ENCODE measurements around the gene OR2K2.

Gene OR2K2

GRCh38 chr9:111330124-111330523 is at the start of gene OR2K2:
OR2K2 (minus strand) TSS chr9:111330224; CDS start chr9:111328433, 1,791 bp downstream.
- no peak within 1 kb of the TSS for H3K9ac ChIP-seq (ENCODE audit: low read depth, low read length)
- no peaks in the 10 kb centered on the region for H3K36me3 ChIP-seq (ENCODE audit: insufficient read depth, low read depth, low read length)
- no peaks in the 10 kb centered on the region for H3K9me3 ChIP-seq (ENCODE audit: insufficient read depth, low read depth, low read length)
- no peaks in the 10 kb centered on the region for H3K27me3 ChIP-seq (ENCODE audit: insufficient read depth, low read length)
- H3K27ac ChIP-seq (ENCODE audit: low read length): no peak within 1 kb of the TSS
- no peaks in the 10 kb centered on the region; the same call in 1 of the 2 replicates for H3K4me1 ChIP-seq (ENCODE audit: insufficient read depth, low read length)
- H3K4me3 ChIP-seq (ENCODE audit: low read length): no peak within 1 kb of the TSS

DNA sequence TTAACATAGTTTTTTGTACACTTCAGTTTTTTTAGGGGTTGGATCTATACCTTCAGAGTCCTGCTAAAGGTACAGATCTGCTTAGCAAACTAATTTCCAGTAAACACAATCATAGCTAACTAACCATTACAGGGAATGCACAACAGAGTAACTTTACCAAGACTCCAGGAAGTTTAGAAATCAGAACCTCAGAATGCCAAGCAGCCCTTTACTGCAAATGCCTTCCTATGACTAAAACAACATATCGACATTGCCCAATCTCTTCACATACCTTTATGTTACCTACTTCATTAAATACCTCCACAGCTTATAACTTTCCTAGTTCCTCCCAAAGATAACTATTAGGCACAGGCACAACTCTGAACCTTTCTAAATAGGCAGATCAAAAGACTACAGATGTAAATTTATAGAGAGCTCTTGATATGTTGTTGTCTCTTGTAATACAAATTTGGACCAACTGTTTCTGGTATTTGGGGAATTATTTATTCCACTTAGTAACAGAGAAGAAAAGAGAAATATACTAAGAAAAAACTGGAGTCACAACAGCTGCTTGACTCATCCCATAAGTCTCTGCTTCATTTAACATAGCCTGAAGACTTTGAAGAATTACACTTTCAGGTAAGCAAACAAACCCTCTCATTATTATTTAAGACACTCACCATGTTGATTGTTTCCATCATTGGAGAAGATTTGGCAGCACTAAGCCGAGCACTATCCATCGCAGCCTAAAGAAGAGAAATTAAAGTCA is 46.0 kb upstream of the OR2K2 start:
- Histone ChIP-seq H3K27me3 (ENCODE audit: insufficient read depth, low read length) (no peaks in the 10 kb centered on the region), H3K9me3 (ENCODE audit: insufficient read depth, low read depth, low read length) (no peaks in the 10 kb centered on the region), H3K4me1 (ENCODE audit: insufficient read depth, low read length) (no peaks in the 10 kb centered on the region), H3K36me3 (ENCODE audit: insufficient read depth, low read depth, low read length) (peaks cover 91% of the 10 kb centered on the region), H3K27ac (ENCODE audit: low read length) (no peak overlapping the region), H3K9ac (ENCODE audit: low read depth, low read length) (no peak overlapping the region), H3K4me3 (ENCODE audit: low read length) (no peak overlapping the region)

GRCh38 chr9:111375062-111375461 is 45.0 kb upstream of the OR2K2 start:
- H3K27me3 ChIP-seq (ENCODE audit: insufficient read depth, low read length): no peaks in the 10 kb centered on the region
- H3K9me3 ChIP-seq (ENCODE audit: insufficient read depth, low read depth, low read length): no peaks in the 10 kb centered on the region
- H3K4me3 ChIP-seq (ENCODE audit: low read length): no peak overlapping the region
- no peaks in the 10 kb centered on the region for H3K4me1 ChIP-seq (ENCODE audit: insufficient read depth, low read length)
- no peak overlapping the region for H3K9ac ChIP-seq (ENCODE audit: low read depth, low read length)
- H3K27ac ChIP-seq (ENCODE audit: low read length): no peak overlapping the region
- H3K36me3 ChIP-seq (ENCODE audit: insufficient read depth, low read depth, low read length): peaks cover 92% of the 10 kb centered on the region

GRCh38 chr9:111372297-111372696 is 42.3 kb upstream of the OR2K2 start:
- H3K4me1 ChIP-seq (ENCODE audit: insufficient read depth, low read length): no peaks in the 10 kb centered on the region
- peaks cover 96% of the 10 kb centered on the region for H3K36me3 ChIP-seq (ENCODE audit: insufficient read depth, low read depth, low read length)
- no peak overlapping the region for H3K4me3 ChIP-seq (ENCODE audit: low read length)
- H3K27me3 ChIP-seq (ENCODE audit: insufficient read depth, low read length): no peaks in the 10 kb centered on the region
- H3K27ac ChIP-seq (ENCODE audit: low read length): no peak overlapping the region
- H3K9ac ChIP-seq (ENCODE audit: low read depth, low read length): no peak overlapping the region
- H3K9me3 ChIP-seq (ENCODE audit: insufficient read depth, low read depth, low read length): no peaks in the 10 kb centered on the region

DNA sequence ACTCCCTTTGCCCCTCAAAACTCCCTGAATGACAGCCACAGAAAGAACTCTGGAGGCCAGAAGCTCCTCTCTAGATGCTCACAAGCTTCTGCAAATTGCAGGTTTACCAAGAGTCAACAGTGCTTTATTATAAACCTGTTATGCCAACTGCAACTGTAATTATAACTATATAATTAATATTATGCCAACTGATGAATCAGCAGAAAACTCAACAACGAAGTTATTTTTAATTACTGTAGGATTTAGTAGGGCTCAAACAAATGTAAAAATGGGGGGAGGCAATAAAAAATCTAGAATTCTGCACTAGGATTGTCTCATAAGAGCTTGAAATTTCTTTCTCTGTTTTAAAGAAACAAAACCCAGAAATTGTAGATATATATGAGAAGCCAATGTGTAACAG is 37.0 kb upstream of the OR2K2 start:
- H3K27ac ChIP-seq (ENCODE audit: low read length): no peak overlapping the region
- no peak overlapping the region for H3K4me3 ChIP-seq (ENCODE audit: low read length)
- H3K27me3 ChIP-seq (ENCODE audit: insufficient read depth, low read length): no peaks in the 10 kb centered on the region
- no peaks in the 10 kb centered on the region for H3K9me3 ChIP-seq (ENCODE audit: insufficient read depth, low read depth, low read length)
- H3K36me3 ChIP-seq (ENCODE audit: insufficient read depth, low read depth, low read length): peaks cover 95% of the 10 kb centered on the region
- H3K4me1 ChIP-seq (ENCODE audit: insufficient read depth, low read length): no peaks in the 10 kb centered on the region
- no peak overlapping the region for H3K9ac ChIP-seq (ENCODE audit: low read depth, low read length)

GRCh38 chr9:111362526-111362925 is 32.5 kb upstream of the OR2K2 start:
- H3K9ac ChIP-seq (ENCODE audit: low read depth, low read length): no peak overlapping the region
- H3K4me1 ChIP-seq (ENCODE audit: insufficient read depth, low read length): no peaks in the 10 kb centered on the region
- no peaks in the 10 kb centered on the region for H3K27me3 ChIP-seq (ENCODE audit: insufficient read depth, low read length)
- H3K9me3 ChIP-seq (ENCODE audit: insufficient read depth, low read depth, low read length): no peaks in the 10 kb centered on the region
- H3K36me3 ChIP-seq (ENCODE audit: insufficient read depth, low read depth, low read length): peaks cover 64% of the 10 kb centered on the region
- H3K27ac ChIP-seq (ENCODE audit: low read length): no peak overlapping the region
- no peak overlapping the region for H3K4me3 ChIP-seq (ENCODE audit: low read length)

- H3K36me3 ChIP-seq (ENCODE audit: insufficient read depth, low read depth, low read length): peaks cover 47% of the 10 kb centered on the region
- H3K9ac ChIP-seq (ENCODE audit: low read depth, low read length): no peak overlapping the region
- no peaks in the 10 kb centered on the region for H3K27me3 ChIP-seq (ENCODE audit: insufficient read depth, low read length)
- H3K4me3 ChIP-seq (ENCODE audit: low read length): no peak overlapping the region
- H3K4me1 ChIP-seq (ENCODE audit: insufficient read depth, low read length): 0 out of 2 replicates have a peak, but pooled peaks cover 5% of the 10 kb centered on the region
- no peak overlapping the region for H3K27ac ChIP-seq (ENCODE audit: low read length)
- H3K9me3 ChIP-seq (ENCODE audit: insufficient read depth, low read depth, low read length): no peaks in the 10 kb centered on the region
Measured at GRCh38 chr9:111360881-111361280, 30.9 kb upstream of the OR2K2 start.

GRCh38 chr9:111356481-111357244 is 26.6 kb upstream of the OR2K2 start:
- Histone ChIP-seq H3K9ac (ENCODE audit: low read depth, low read length) (no peak overlapping the region), H3K4me3 (ENCODE audit: low read length) (no peak overlapping the region), H3K27ac (ENCODE audit: low read length) (no peak overlapping the region), H3K9me3 (ENCODE audit: insufficient read depth, low read depth, low read length) (no peaks in the 10 kb centered on the region), H3K36me3 (ENCODE audit: insufficient read depth, low read depth, low read length) (peaks cover 10% of the 10 kb centered on the region; the same call in 1 of the 2 replicates), H3K27me3 (ENCODE audit: insufficient read depth, low read length) (no peaks in the 10 kb centered on the region), H3K4me1 (ENCODE audit: insufficient read depth, low read length) (0 out of 2 replicates have a peak, but pooled peaks cover 5% of the 10 kb centered on the region)

DNA sequence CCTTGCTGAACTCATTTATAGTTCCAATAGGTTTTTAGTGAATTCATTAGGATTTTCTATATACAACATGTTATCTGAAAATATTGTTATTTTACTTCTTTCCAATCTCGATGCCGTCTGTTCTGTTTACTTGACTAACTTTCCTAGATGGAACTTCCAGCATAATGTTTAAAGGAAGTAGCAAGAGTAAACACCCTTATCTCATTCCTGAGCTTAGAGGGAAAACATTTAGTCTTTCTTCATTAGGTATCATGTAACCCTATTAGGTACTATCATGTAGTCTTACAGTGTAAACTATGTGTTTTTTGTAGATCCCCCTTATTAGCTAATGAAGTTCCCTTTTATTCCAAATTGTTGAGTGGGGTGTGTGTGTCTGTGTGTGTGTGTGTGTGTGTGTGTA is 22.5 kb upstream of the OR2K2 start:
- Histone ChIP-seq H3K9ac (ENCODE audit: low read depth, low read length) (no peak overlapping the region), H3K36me3 (ENCODE audit: insufficient read depth, low read depth, low read length) (no peaks in the 10 kb centered on the region), H3K4me1 (ENCODE audit: insufficient read depth, low read length) (0 out of 2 replicates have a peak, but pooled peaks cover 5% of the 10 kb centered on the region)

DNA sequence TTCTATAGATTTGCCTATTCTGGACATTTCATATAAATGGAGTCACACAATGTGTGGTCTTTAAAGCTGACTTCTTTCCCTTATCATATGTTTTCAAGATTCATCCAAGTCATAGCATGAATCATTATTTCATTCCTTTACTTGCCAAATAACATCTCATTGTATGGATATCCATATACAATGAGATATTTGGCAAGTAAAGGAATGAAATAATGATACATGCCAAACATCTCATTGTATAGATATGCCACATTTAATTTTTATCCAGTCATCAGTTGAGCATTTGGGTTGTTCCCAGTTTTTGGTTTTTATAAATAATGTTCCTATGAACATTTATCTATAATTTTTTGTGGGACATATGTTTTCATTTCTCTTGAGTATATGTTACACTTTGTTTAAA is 20.5 kb upstream of the OR2K2 start:
- Histone ChIP-seq H3K27ac (ENCODE audit: low read length) (no peak overlapping the region), H3K4me3 (ENCODE audit: low read length) (no peak overlapping the region), H3K9ac (ENCODE audit: low read depth, low read length) (no peak overlapping the region), H3K4me1 (ENCODE audit: insufficient read depth, low read length) (no peaks in the 10 kb centered on the region), H3K9me3 (ENCODE audit: insufficient read depth, low read depth, low read length) (no peaks in the 10 kb centered on the region), H3K36me3 (ENCODE audit: insufficient read depth, low read depth, low read length) (no peaks in the 10 kb centered on the region), H3K27me3 (ENCODE audit: insufficient read depth, low read length) (no peaks in the 10 kb centered on the region)

More for the DNA sequence above, 22.5 kb upstream of the OR2K2 start:
- no peak overlapping the region for H3K4me3 ChIP-seq (ENCODE audit: low read length)
- no peaks in the 10 kb centered on the region for H3K27me3 ChIP-seq (ENCODE audit: insufficient read depth, low read length)
- H3K27ac ChIP-seq (ENCODE audit: low read length): no peak overlapping the region
- no peaks in the 10 kb centered on the region for H3K9me3 ChIP-seq (ENCODE audit: insufficient read depth, low read depth, low read length)

DNA sequence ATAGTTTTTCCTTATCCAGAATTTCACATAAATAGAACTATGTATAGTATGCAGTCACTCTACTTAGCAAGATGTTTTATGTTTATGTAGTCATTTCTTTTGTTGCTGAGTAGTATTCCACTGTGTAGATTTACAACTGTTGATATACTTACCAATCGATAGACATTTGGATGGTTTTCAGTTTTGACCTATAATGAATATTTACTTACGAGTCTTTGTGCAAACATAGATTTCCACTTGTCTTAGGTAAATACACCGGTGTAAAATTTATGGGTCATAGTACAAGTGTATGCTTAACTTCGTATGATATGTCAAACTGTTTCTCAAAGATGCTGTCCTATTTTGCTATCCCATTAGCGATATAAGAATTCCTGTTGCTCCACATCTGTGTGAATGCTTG is 19.7 kb upstream of the OR2K2 start:
- H3K9ac ChIP-seq (ENCODE audit: low read depth, low read length): no peak overlapping the region
- no peak overlapping the region for H3K4me3 ChIP-seq (ENCODE audit: low read length)
- no peaks in the 10 kb centered on the region for H3K4me1 ChIP-seq (ENCODE audit: insufficient read depth, low read length)
- H3K36me3 ChIP-seq (ENCODE audit: insufficient read depth, low read depth, low read length): no peaks in the 10 kb centered on the region
- no peaks in the 10 kb centered on the region for H3K27me3 ChIP-seq (ENCODE audit: insufficient read depth, low read length)
- H3K9me3 ChIP-seq (ENCODE audit: insufficient read depth, low read depth, low read length): no peaks in the 10 kb centered on the region
- no peak overlapping the region for H3K27ac ChIP-seq (ENCODE audit: low read length)

GRCh38 chr9:111348821-111349271 is 18.8 kb upstream of the OR2K2 start:
- Histone ChIP-seq H3K4me3 (ENCODE audit: low read length) (no peak overlapping the region), H3K9ac (ENCODE audit: low read depth, low read length) (no peak overlapping the region), H3K27ac (ENCODE audit: low read length) (no peak overlapping the region), H3K36me3 (ENCODE audit: insufficient read depth, low read depth, low read length) (no peaks in the 10 kb centered on the region), H3K27me3 (ENCODE audit: insufficient read depth, low read length) (no peaks in the 10 kb centered on the region), H3K4me1 (ENCODE audit: insufficient read depth, low read length) (no peaks in the 10 kb centered on the region), H3K9me3 (ENCODE audit: insufficient read depth, low read depth, low read length) (no peaks in the 10 kb centered on the region)

All from iPS-20b (cell line).